Measurements from ENCODE around the gene CAST. TPM values are rescaled to one million over a fixed set of nuclear protein-coding genes. Genes with fewer than 3 reads are reported as not detected.
"Not testable (repeated sequence)": the region's sequence is repeated elsewhere in the genome, so short reads cannot be mapped to it uniquely, and the experiment has no call there.

The CAST gene
- total RNA-seq, 5 donors from 2014 or later (not counting 1 experiment from before 2014, with no cell fraction given) = 166 to 238 (median 191) TPM

GRCh38 chr5:96742538-96742937 is 80.4 kb downstream of the CAST start:
- Mint-ChIP-seq H3K9me3 (no peaks in the 10 kb centered on the region), H3K36me3 (peaks cover 61% of the 10 kb centered on the region), H3K4me1 (peaks cover 0 to 2% (median 0%) of the 10 kb centered on the region in 3 donors), H3K4me3 (no peak overlapping the region), H3K27ac (peak overlapping the region in 1 of 2 donors; percentile 61), H3K27me3 (no peaks in the 10 kb centered on the region)
- ATAC-seq (replicated peaks in 1 of 4) (no peak), DNase-seq (no peak)
- POLR2A ChIA-PET = interaction anchor here in 1 of 2 donors (0.5 to 0.8 kb wide), 2 partner anchors 9 to 1140 kb away, joined by 3 to 4 read pairs; no protein-coding TSS in a partner anchor
- no peaks in the 10 kb centered on the region for H3K4me1 ChIP-seq (ENCODE audit: control insufficient read depth in 1 of 2, extremely low read depth in 1 of 2, insufficient read depth in 2 of 2, low read length in 2 of 2)
- H3K27ac ChIP-seq (ENCODE audit: low read length) = no peak overlapping the region
- WGBS (ENCODE audit: insufficient coverage) = 93% methylated on average over 6 of the region's 9 CpGs
- CTCF ChIA-PET = interaction anchor here (0.5 to 2.6 kb wide), 6 partner anchors 10 to 440 kb away, joined by 3 to 10 read pairs (median 4); partner anchors contain the start of gene RIOK2 (in 1 of the 2)
- H3K36me3 ChIP-seq (ENCODE audit: control insufficient read depth in 2 of 2, extremely low read depth in 1 of 2, insufficient read depth in 1 of 2, low read length in 1 of 2) = peaks cover 5 to 91% of the 10 kb centered on the region in 2 donors
- H3K9me3 ChIP-seq = no peaks in the 10 kb centered on the region
- H3K27me3 ChIP-seq (replicated peaks in 1 of 2; ENCODE audit: control insufficient read depth in 2 of 2, extremely low read depth in 1 of 2, insufficient read depth in 2 of 2, low read length in 1 of 2) = no peaks in the 10 kb centered on the region
- no peak overlapping the region for H3K4me3 ChIP-seq (ENCODE audit: control insufficient read depth in 1 of 2, extremely low read depth in 1 of 2, low read length in 1 of 2)

GRCh38 chr5:96743065-96743768 is 81.0 kb downstream of the CAST start:
- peak overlapping the region in 1 of 2 donors; percentile 61 for H3K27ac Mint-ChIP-seq
- H3K4me3 Mint-ChIP-seq = no peak overlapping the region
- ChIA-PET POLR2A (interaction anchor here (0.5 to 0.7 kb wide), 2 partner anchors 404 to 423 kb away, joined by 5 to 6 read pairs; no protein-coding TSS in a partner anchor), CTCF (interaction anchor here (0.6 to 2.6 kb wide), 5 partner anchors 9 to 440 kb away, joined by 3 to 10 read pairs (median 4); partner anchors contain the start of gene RIOK2 (in 1 of the 2))
- H3K9me3 Mint-ChIP-seq = no peaks in the 10 kb centered on the region
- H3K27me3 Mint-ChIP-seq = no peaks in the 10 kb centered on the region
- peaks cover 0 to 2% (median 0%) of the 10 kb centered on the region in 3 donors for H3K4me1 Mint-ChIP-seq
- DNase-seq = no peak
- ATAC-seq (replicated peaks in 1 of 4) = no peak
- 87% methylated on average over 7 of the region's 11 CpGs for WGBS (ENCODE audit: insufficient coverage)
- H3K36me3 Mint-ChIP-seq = peaks cover 57% of the 10 kb centered on the region
- Histone ChIP-seq H3K4me3 (ENCODE audit: control insufficient read depth in 1 of 2, extremely low read depth in 1 of 2, low read length in 1 of 2) (no peak overlapping the region), H3K4me1 (ENCODE audit: control insufficient read depth in 1 of 2, extremely low read depth in 1 of 2, insufficient read depth in 2 of 2, low read length in 2 of 2) (no peaks in the 10 kb centered on the region), H3K9me3 (no peaks in the 10 kb centered on the region), H3K36me3 (ENCODE audit: control insufficient read depth in 2 of 2, extremely low read depth in 1 of 2, insufficient read depth in 1 of 2, low read length in 1 of 2) (peaks cover 10 to 92% of the 10 kb centered on the region in 2 donors), H3K27ac (ENCODE audit: low read length) (no peak overlapping the region), H3K27me3 (replicated peaks in 1 of 2; ENCODE audit: control insufficient read depth in 2 of 2, extremely low read depth in 1 of 2, insufficient read depth in 2 of 2, low read length in 1 of 2) (no peaks in the 10 kb centered on the region)

GRCh38 chr5:96743805-96744204 is 81.6 kb downstream of the CAST start:
- ChIA-PET POLR2A (interaction anchor here in 1 of 2 donors (0.5 kb wide), 1 partner anchor 403 kb away, joined by 6 read pairs; no protein-coding TSS in a partner anchor), CTCF (interaction anchor here (1.1 to 2.6 kb wide), 3 partner anchors 8 to 418 kb away, joined by 3 to 10 read pairs (median 4); no protein-coding TSS in a partner anchor)
- WGBS (ENCODE audit: insufficient coverage) = no CpG with 5 or more reads among the region's 4 CpGs
- Histone ChIP-seq H3K27me3 (replicated peaks in 1 of 2; ENCODE audit: control insufficient read depth in 2 of 2, extremely low read depth in 1 of 2, insufficient read depth in 2 of 2, low read length in 1 of 2) (no peaks in the 10 kb centered on the region), H3K4me3 (ENCODE audit: control insufficient read depth in 1 of 2, extremely low read depth in 1 of 2, low read length in 1 of 2) (no peak overlapping the region), H3K27ac (ENCODE audit: low read length) (no peak overlapping the region), H3K4me1 (ENCODE audit: control insufficient read depth in 1 of 2, extremely low read depth in 1 of 2, insufficient read depth in 2 of 2, low read length in 2 of 2) (no peaks in the 10 kb centered on the region), H3K36me3 (ENCODE audit: control insufficient read depth in 2 of 2, extremely low read depth in 1 of 2, insufficient read depth in 1 of 2, low read length in 1 of 2) (peaks cover 10 to 91% of the 10 kb centered on the region in 2 donors), H3K9me3 (no peaks in the 10 kb centered on the region)
- Mint-ChIP-seq H3K27me3 (no peaks in the 10 kb centered on the region), H3K9me3 (no peaks in the 10 kb centered on the region), H3K27ac (peak overlapping the region; percentile 52 to 56), H3K4me3 (no peak overlapping the region), H3K36me3 (peaks cover 60% of the 10 kb centered on the region), H3K4me1 (peaks cover 0 to 2% (median 0%) of the 10 kb centered on the region in 3 donors)
- no peak for DNase-seq
- ATAC-seq (replicated peaks in 1 of 4) = no peak

- H3K9me3 Mint-ChIP-seq; H3K4me3 Mint-ChIP-seq; H3K27ac ChIP-seq (ENCODE audit: low read length); ATAC-seq (replicated peaks in 1 of 4); DNase-seq; H3K27me3 Mint-ChIP-seq; H3K27ac Mint-ChIP-seq; H3K4me1 Mint-ChIP-seq; H3K27me3 ChIP-seq (replicated peaks in 1 of 2; ENCODE audit: control insufficient read depth in 2 of 2, extremely low read depth in 1 of 2, insufficient read depth in 2 of 2, low read length in 1 of 2); H3K4me3 ChIP-seq (ENCODE audit: control insufficient read depth in 1 of 2, extremely low read depth in 1 of 2, low read length in 1 of 2); POLR2A ChIA-PET; H3K4me1 ChIP-seq (ENCODE audit: control insufficient read depth in 1 of 2, extremely low read depth in 1 of 2, insufficient read depth in 2 of 2, low read length in 2 of 2); H3K9me3 ChIP-seq: not testable (repeated sequence)
- CTCF ChIA-PET = interaction anchor here in 1 of 2 donors (1.1 to 1.8 kb wide), 2 partner anchors 130 to 421 kb away, joined by 3 to 4 read pairs; no protein-coding TSS in a partner anchor
- peaks cover 64% of the 10 kb centered on the region for H3K36me3 Mint-ChIP-seq
- no CpG with 5 or more reads among the region's 5 CpGs for WGBS (ENCODE audit: insufficient coverage)
- peaks cover 10 to 91% of the 10 kb centered on the region in 2 donors for H3K36me3 ChIP-seq (ENCODE audit: control insufficient read depth in 2 of 2, extremely low read depth in 1 of 2, insufficient read depth in 1 of 2, low read length in 1 of 2)
Observed at GRCh38 chr5:96744218-96744617, 82.0 kb downstream of the CAST start.

GRCh38 chr5:96745025-96745424 is 82.8 kb downstream of the CAST start:
- no peak overlapping the region for H3K27ac ChIP-seq (ENCODE audit: low read length)
- H3K9me3 ChIP-seq = no peaks in the 10 kb centered on the region
- peaks cover 63% of the 10 kb centered on the region for H3K36me3 Mint-ChIP-seq
- H3K4me1 Mint-ChIP-seq = peaks cover 0 to 2% (median 0%) of the 10 kb centered on the region in 3 donors
- no peaks in the 10 kb centered on the region for H3K27me3 Mint-ChIP-seq
- ChIA-PET CTCF (interaction anchor here (0.6 to 1.8 kb wide), 3 partner anchors 19 to 420 kb away, joined by 3 to 4 read pairs (median 3); no protein-coding TSS in a partner anchor), POLR2A (interaction anchor here in 1 of 2 donors (0.6 kb wide), 3 partner anchors 12 to 1212 kb away, joined by 3 to 5 read pairs (median 3); no protein-coding TSS in a partner anchor)
- H3K4me3 Mint-ChIP-seq = no peak overlapping the region
- no peak for DNase-seq
- 95% methylated on average over 2 of the region's 5 CpGs for WGBS (ENCODE audit: insufficient coverage)
- no peak overlapping the region for H3K4me3 ChIP-seq (ENCODE audit: control insufficient read depth in 1 of 2, extremely low read depth in 1 of 2, low read length in 1 of 2)
- ATAC-seq (replicated peaks in 1 of 4) = no peak
- H3K27ac Mint-ChIP-seq = peak overlapping the region; percentile 22 to 66
- no peaks in the 10 kb centered on the region for H3K9me3 Mint-ChIP-seq
- H3K36me3 ChIP-seq (ENCODE audit: control insufficient read depth in 2 of 2, extremely low read depth in 1 of 2, insufficient read depth in 1 of 2, low read length in 1 of 2) = peaks cover 10 to 97% of the 10 kb centered on the region in 2 donors
- no peaks in the 10 kb centered on the region for H3K4me1 ChIP-seq (ENCODE audit: control insufficient read depth in 1 of 2, extremely low read depth in 1 of 2, insufficient read depth in 2 of 2, low read length in 2 of 2)
- no peaks in the 10 kb centered on the region for H3K27me3 ChIP-seq (replicated peaks in 1 of 2; ENCODE audit: control insufficient read depth in 2 of 2, extremely low read depth in 1 of 2, insufficient read depth in 2 of 2, low read length in 1 of 2)

- ChIA-PET CTCF (interaction anchor here in 1 of 2 donors (1.8 kb wide), 1 partner anchor 419 kb away, joined by 4 read pairs; no protein-coding TSS in a partner anchor), POLR2A (interaction anchor here (0.6 kb wide), 2 partner anchors 11 to 128 kb away, joined by 3 to 5 read pairs; no protein-coding TSS in a partner anchor)
- no peaks in the 10 kb centered on the region for H3K27me3 Mint-ChIP-seq
- Histone ChIP-seq H3K27me3 (replicated peaks in 1 of 2; ENCODE audit: control insufficient read depth in 2 of 2, extremely low read depth in 1 of 2, insufficient read depth in 2 of 2, low read length in 1 of 2) (no peaks in the 10 kb centered on the region), H3K27ac (ENCODE audit: low read length) (no peak overlapping the region), H3K9me3 (no peaks in the 10 kb centered on the region), H3K4me3 (ENCODE audit: control insufficient read depth in 1 of 2, extremely low read depth in 1 of 2, low read length in 1 of 2) (no peak overlapping the region), H3K4me1 (ENCODE audit: control insufficient read depth in 1 of 2, extremely low read depth in 1 of 2, insufficient read depth in 2 of 2, low read length in 2 of 2) (no peaks in the 10 kb centered on the region), H3K36me3 (ENCODE audit: control insufficient read depth in 2 of 2, extremely low read depth in 1 of 2, insufficient read depth in 1 of 2, low read length in 1 of 2) (peaks cover 10 to 96% of the 10 kb centered on the region in 2 donors)
- H3K9me3 Mint-ChIP-seq = no peaks in the 10 kb centered on the region
- no peak for ATAC-seq (replicated peaks in 1 of 4)
- no peak overlapping the region for H3K4me3 Mint-ChIP-seq
- no peak for DNase-seq
- H3K36me3 Mint-ChIP-seq = peaks cover 56% of the 10 kb centered on the region
- peak overlapping the region; percentile 34 to 66 for H3K27ac Mint-ChIP-seq
- H3K4me1 Mint-ChIP-seq = peaks cover 0 to 2% (median 0%) of the 10 kb centered on the region in 3 donors
- WGBS (ENCODE audit: insufficient coverage) = 93% methylated on average over 2 of the region's 5 CpGs
Observed at GRCh38 chr5:96745844-96746531, 83.8 kb downstream of the CAST start.
